SK-N-MC (cell line): Measurements from ENCODE around the gene DDX25.

Source experiments
- DNase-seq: peaks from one replicate; pipeline ENCODE4 v3.0.0-alpha.2; 2011; ENCODE audit warnings: low read depth, low spot score
- H3K27ac ChIP-seq: fragments of 200-600 bp; sonication (generic); 2 replicates; pipeline ENCODE4 v1.5.1; 2016; ENCODE audit warnings: mixed run types
- H3K36me3 ChIP-seq: fragments of 200-600 bp; sonication (generic); 2 replicates; pipeline ENCODE4 v1.6.1; 2017; ENCODE audit warnings: antibody characterized with exemption, low read length, mixed read lengths; ENCODE audit not compliant: insufficient read depth
- H3K4me3 ChIP-seq: fragments of 200-600 bp; sonication (generic); 2 replicates; pipeline ENCODE4 v1.5.1; 2016
- H3K9ac ChIP-seq: fragments of 200-600 bp; sonication (generic); 2 replicates; pipeline ENCODE4 v1.8.0; 2017; ENCODE audit warnings: mixed run types, mixed read lengths; ENCODE audit not compliant: insufficient read length
- H3K9me3 ChIP-seq: fragments of 200-600 bp; sonication (generic); 2 replicates; pipeline ENCODE4 v1.6.1; 2017; ENCODE audit warnings: low read depth, mild to moderate bottlenecking, antibody characterized with exemption, low read length, moderate library complexity, mixed read lengths
- EZH2 ChIP-seq: fragments of 200-600 bp; sonication (generic); IDR thresholded peaks from one replicate; pipeline ENCODE4 v1.6.1; 2017; ENCODE audit warnings: antibody characterized with exemption
- FOXP2 ChIP-seq: optimal IDR thresholded peaks from 2 replicates; pipeline ENCODE3; 2011; ENCODE audit warnings: mild to moderate bottlenecking, moderate library complexity; ENCODE audit not compliant: insufficient read depth; ENCODE audit errors: extremely low read length, control extremely low read depth
- POLR2AphosphoS5 ChIP-seq: IDR thresholded peaks from 2 replicates; pipeline ENCODE4 v1.6.1; 2012; ENCODE audit warnings: mild to moderate bottlenecking, low read depth, low read length, borderline replicate concordance

The DDX25 gene

DNA sequence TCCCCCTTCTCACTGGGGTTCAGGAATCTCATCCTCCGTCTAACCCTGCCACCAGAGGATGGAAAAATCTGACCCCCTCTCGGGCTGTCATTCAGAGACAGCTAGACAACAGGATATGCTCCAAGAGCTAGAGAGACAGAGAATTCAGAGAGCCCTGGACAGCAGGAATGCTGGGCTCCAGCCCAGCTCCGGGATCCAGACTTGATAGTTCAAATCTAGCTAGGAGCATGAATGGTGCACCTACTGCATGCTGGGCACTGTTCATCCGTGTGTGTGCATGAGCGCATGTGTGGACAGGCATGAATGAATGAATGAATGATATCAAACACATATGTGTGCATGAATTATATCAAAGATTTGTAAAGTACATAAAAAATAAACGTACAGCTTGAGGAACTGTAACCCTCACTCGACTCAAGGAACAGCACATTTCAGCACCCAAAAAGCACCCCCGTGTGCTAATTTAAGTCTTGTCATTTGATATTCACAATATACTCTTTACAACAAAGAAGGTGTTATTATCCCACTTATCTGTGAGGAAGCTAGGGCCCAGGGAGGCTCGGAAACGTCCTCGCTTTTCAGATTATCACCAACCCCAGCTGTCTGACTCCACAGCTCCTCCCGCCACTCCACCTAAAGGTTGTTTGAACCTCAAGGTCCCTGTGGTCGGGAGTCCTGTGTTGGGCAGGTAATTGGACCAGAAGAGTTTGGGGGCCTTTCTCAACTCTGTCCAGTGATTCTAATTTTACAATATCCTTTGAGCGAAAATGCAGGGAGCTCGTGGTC, 40.9 kb downstream of the DDX25 start:
- DNase-seq, result no peak
- Histone ChIP-seq H3K36me3 (no peaks in the 10 kb centered on the region), H3K9ac (no peak overlapping the region), H3K9me3 (no peaks in the 10 kb centered on the region), H3K4me3 (no peak overlapping the region), H3K27ac (no peak overlapping the region)
- TF ChIP-seq POLR2AphosphoS5 (no peak), FOXP2 (no peak), EZH2 (no peak)

DNA sequence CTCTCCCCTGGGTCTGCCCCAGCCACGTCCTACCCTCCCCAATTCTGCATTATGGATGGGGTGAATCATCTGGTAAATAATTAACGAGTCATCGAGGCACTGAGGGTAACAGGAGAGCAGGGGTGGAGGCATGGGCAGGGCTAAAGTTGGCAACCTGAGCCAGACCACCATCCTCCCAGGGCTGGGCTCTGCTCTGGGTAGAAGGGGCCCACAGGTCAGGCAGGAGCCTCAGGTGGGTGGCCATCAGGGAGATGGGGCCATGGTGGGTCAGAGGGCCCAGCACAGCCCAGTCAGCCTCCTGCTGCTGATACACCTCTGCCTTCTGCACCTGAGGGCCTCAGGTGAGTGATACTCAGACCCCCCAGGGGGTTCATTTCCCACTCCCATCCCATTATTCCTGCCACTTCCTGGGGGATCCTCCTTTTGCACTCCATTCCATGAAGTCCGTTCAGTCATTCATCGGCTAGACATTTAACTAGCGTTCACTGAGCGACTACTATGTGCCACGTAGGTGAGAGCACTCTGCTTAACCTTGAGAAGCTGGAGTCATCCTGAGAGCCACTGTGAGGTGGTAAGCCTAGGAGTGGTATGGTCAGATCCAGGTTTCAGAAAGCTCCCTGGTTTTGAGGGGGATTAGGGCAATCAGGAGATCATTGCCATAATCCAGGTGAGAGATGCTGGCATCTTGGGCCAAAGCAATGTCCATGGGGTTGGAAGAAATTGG, 41.7 kb downstream of the DDX25 start, which contains the start of gene VSIG10L2:
Gene VSIG10L2 (plus strand): TSS at position 248 of the 724 bp plus-strand sequence. CDS start 12 bp downstream, at position 260.
- H3K9me3 ChIP-seq, result no peaks in the 10 kb centered on the region
- no peak for DNase-seq
- TF ChIP-seq EZH2 (no peak), FOXP2 (no peak), POLR2AphosphoS5 (no peak)
- no peaks in the 10 kb centered on the region for H3K36me3 ChIP-seq
- no peak within 1 kb of the TSS for H3K9ac ChIP-seq
- H3K4me3 ChIP-seq, result no peak within 1 kb of the TSS
- no peak within 1 kb of the TSS for H3K27ac ChIP-seq

DNA sequence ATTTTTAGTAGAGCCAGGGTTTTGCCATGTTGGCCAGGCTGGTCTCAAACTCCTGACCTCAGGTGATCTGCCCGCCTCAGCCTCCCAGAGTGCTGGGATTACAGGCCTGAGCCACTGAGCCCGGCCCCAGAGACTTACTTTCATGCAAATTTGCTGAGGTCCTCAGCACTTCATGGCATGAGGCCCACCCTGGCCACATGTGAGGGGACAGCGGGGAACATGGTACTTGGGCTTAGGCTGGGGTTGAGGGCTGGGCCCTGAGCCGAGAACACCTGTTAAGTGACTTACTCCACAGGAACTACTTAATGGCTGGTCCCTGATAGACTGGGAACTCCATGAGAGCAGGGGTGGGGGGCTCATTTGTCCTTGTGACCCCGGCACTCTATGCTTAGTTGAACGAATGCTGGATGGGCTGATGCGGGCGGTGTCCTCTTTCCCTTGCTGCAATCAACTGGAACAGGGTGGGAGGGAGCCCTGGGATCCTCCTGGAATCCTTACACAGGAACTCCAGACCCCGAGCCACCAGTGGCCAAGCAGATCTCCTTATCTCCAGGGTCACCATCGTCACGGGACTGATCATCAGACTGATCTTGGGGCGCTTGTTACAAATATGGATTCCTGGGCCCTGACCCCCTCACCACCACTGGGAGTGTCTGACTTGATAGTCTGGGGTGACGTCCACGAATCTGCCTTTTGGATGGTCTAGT, 42.6 kb downstream of the DDX25 start:
- Histone ChIP-seq H3K27ac (no peak overlapping the region), H3K9ac (no peak overlapping the region), H3K36me3 (no peaks in the 10 kb centered on the region), H3K4me3 (no peak overlapping the region), H3K9me3 (no peaks in the 10 kb centered on the region)
- TF ChIP-seq FOXP2, result no peak
- TF ChIP-seq EZH2, result no peak
- DNase-seq, result no peak

DNA sequence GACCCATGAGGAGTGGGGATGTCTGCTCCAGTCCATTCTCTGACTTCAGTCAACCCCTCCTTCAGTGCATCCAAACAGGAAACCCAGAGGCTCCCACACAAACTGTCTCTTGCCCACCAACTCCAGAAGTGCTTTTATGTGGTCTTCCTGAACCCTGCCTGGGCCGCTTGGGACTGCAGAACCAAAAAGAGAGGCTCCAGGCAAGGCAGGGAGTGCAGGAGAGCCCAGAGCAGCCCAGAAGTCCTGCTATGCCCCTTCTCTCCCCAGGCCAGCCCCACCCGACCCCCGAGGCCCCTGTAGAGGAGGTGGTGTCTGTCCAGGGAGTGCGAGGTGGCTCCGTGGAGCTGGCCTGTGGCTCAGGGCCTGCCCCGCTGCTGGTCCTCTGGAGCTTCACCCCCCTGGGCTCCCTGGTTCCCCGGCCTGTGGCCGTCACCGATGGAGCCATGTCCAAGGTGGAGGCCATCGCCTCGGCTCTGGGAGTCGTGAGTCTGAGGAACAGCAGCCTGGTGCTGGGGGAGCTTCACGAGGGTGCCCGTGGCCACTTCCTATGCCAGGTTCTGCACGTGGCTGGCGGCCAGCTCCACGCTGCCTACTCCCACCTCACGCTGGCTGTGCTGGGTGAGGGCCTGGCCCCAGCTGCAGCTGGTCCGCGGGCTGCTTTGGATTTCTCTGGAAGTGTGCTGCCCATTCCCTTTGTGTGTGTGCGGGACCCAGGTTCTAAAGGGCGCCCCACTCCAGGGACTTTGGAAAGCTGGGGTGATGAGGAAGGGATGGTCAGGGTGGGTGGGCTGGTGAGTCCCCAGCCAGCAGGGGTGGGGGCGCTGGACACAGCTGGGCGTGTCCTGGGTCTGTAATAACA, 43.3 kb downstream of the DDX25 start:
- no peaks in the 10 kb centered on the region for H3K36me3 ChIP-seq
- DNase-seq, result no peak
- no peaks in the 10 kb centered on the region for H3K9me3 ChIP-seq
- no peak overlapping the region for H3K27ac ChIP-seq
- no peak overlapping the region for H3K4me3 ChIP-seq
- no peak overlapping the region for H3K9ac ChIP-seq
- TF ChIP-seq FOXP2, result no peak
- TF ChIP-seq POLR2AphosphoS5, result no peak
- no peak for TF ChIP-seq EZH2

DNA sequence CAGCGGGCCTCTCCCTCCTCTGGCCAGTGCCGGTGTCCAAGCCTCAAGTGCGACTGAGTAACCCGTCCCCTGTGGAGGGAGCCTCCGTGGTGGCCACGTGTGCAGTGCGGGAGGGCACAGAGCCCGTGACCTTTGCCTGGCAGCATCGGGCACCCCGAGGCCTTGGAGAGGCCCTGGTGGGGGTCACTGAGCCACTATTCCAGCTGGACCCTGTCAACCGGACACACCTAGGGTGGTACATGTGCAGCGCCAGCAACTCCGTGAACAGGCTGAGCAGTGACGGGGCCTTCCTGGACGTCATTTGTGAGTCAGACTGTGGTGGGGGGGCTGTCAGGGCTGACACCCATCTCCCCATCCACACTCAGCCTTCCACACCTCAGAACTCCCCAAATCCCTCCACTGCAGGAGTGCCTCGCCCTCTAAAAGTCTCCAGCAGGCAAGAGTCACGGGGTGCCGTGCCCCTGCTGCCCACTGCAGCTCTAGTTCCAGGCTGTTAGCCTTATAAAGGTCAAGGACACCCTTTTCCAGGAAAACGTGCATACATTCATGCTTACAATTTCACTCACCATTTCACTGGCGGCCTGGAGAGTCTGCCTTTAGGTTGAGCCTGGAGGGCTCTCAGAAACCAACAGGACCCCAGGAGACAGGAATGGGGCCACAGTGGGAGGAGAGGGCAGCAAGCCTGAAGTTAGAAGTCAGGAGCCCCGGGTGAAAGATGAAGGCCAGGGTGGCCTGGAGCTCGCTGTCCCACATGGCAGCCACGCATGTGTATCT, 44.2 kb downstream of the DDX25 start:
- no peaks in the 10 kb centered on the region for H3K36me3 ChIP-seq
- no peak for DNase-seq

DNA sequence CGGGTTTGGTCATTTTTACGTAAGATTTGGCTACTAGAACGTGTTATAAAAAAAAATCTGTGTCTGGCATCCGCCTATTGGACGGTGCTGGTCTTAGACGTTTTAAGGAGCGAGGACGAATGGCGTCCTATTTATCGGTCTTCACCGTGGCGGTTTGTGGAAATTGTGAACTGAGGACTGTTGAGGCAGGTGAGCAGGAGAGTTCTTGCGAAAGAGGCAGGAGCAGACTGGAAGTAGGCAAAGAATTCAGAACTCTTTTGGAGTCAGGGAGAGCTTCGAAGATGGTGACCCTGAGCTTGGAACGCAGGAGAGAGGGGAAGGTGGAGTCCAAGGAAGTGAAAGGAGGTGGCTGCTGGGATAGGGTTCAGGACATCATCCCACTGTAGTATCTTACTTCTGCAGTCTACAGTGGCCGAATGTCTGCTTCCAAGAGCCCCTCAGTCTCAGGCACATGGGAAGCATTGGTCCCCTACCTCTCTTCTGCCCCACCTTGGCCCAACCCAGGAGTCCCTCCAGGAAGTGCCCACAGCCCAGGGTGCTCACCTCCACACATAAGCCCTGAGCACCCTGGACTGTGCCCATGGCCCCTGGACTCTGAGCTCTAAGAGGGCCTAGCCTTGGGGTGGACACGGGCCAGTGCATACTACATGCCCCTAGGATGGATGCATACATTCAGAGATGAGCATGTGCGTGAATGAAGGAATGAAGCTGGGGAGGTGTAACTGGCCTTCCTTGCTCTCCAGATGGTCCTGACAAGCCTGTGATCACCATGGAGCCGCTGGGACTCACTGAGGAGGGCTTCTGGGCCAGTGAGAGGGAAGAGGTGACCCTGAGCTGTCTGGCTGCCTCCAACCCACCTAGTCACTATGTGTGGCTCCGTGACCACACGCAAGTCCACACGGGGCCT, 45.2 kb downstream of the DDX25 start:
- TF ChIP-seq FOXP2 (no peak), POLR2AphosphoS5 (no peak), EZH2 (no peak)
- no peak for DNase-seq
- H3K9ac ChIP-seq, result no peak overlapping the region
- H3K4me3 ChIP-seq, result no peak overlapping the region
- no peak overlapping the region for H3K27ac ChIP-seq
- no peaks in the 10 kb centered on the region for H3K36me3 ChIP-seq
- no peaks in the 10 kb centered on the region for H3K9me3 ChIP-seq

More for the DNA sequence above, 44.2 kb downstream of the DDX25 start:
- Histone ChIP-seq H3K9me3 (no peaks in the 10 kb centered on the region), H3K9ac (no peak overlapping the region), H3K27ac (no peak overlapping the region), H3K4me3 (no peak overlapping the region)
- no peak for TF ChIP-seq EZH2
- no peak for TF ChIP-seq POLR2AphosphoS5
- no peak for TF ChIP-seq FOXP2

DNA sequence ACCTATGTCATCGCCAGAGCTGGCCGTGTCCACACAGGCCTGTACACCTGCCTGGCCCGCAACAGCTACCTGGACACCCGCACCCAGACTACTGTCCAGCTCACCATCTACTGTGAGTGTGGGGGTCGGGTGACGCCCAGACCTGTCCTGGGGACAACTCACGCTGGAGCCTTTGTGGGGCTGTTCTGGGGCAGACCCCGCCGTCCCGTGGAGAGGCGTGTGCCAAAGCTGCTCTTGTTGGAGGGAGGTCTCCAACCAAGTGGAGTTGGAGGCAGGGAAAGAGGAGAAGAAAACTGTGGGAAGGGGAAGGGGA, 45.8 kb downstream of the DDX25 start:
- Histone ChIP-seq H3K4me3 (no peak overlapping the region), H3K9ac (no peak overlapping the region), H3K9me3 (no peaks in the 10 kb centered on the region), H3K27ac (no peak overlapping the region), H3K36me3 (no peaks in the 10 kb centered on the region)
- no peak for DNase-seq
- no peak for TF ChIP-seq POLR2AphosphoS5
- no peak for TF ChIP-seq FOXP2
- TF ChIP-seq EZH2, result no peak
